ENCODE results near the gene TMEM236. TPM values are rescaled to one million over a fixed set of nuclear protein-coding genes. Genes with fewer than 3 reads are reported as not detected.
"Not testable (repeated sequence)": the region's sequence is repeated elsewhere in the genome, so short reads cannot be mapped to it uniquely, and the experiment has no call there.

The TMEM236 gene, protein sequence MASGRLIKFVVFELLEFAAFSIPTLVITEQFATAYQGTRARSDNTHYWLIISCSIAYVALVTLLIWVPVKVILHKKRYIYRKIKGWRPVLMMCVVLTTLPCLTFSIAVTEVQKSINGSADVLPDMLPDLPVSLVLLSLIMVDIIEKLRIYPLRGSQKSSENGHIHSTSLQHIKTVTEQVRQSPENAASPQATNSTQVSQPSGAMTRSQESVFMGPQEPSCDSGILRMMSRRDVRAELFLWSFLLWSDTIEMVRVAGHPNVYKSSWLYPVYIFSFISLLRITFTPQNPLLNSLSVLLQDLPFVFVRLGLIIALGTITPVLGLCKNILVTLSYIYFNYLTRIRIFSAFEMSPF
- total RNA-seq (2014; rRNA removed; shearing (Covaris generic)) = 0.03 and 0.15 TPM in 2 replicates

DNA sequence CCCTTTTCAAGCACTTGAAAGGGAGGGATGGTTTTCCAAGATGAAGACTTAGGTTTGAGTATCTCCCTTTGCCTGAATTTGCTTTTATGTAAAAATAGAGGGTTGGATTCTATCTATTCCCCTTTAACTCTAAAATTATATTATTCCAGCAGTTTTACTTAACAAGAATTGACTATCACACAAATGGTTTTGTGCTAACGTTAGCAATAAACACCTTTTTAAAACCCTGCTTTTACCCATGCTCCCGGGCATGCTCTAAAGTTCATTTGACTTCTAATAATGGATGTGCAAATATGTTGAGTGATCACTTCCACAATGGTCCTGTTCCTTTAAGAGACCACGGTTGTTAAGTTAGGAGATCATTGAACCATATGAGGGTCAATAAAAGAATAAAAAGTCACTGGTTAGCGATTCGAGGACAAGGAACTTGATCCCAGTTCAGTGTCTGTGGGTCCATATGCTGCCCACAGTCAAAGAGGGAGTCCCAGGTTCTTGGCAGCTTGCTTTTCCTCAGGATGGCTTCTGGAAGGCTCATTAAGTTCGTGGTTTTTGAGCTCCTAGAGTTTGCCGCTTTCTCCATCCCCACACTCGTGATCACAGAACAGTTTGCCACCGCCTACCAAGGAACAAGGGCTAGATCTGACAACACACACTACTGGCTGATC is at the start of gene TMEM236:
Gene TMEM236, plus strand, starts transcription at position 421 of the 665 bp plus-strand sequence. Its CDS starts 95 bp downstream, at position 516.
- Histone ChIP-seq H3K4me3 (ENCODE audit: insufficient read depth, low read depth, low read length) (no peak within 1 kb of the TSS), H3K27me3 (ENCODE audit: control insufficient read depth, insufficient read depth, low read length) (no peaks in the 10 kb centered on the region), H3K36me3 (replicated peaks; ENCODE audit: control insufficient read depth, insufficient read depth, low read length) (no peaks in the 10 kb centered on the region)
- no peak for DNase-seq

DNA sequence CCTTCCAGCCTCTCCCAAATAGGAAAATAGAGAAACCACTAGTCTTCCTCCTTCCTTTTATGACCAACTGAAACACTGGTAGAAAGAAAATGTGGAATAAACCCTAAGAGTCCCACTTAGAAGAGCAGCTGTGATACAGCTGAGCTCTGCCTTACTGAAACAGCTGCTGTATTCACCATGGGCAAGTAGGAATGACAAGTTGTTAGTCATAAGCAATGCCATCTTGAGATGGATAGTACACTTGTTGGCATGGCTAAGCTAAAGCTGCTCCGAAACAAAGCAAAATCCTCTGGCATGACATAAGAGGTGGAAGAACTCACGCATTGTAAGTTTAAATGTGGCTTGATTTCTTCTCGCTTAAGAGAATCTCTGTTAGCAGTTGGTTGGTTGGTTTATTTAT is 48.3 kb upstream of the TMEM236 start:
- no peaks in the 10 kb centered on the region for H3K27me3 ChIP-seq (ENCODE audit: control insufficient read depth, insufficient read depth, low read length)
- no peak overlapping the region for H3K4me3 ChIP-seq (ENCODE audit: insufficient read depth, low read depth, low read length)
- 0 out of 2 replicates have a peak, but pooled peaks cover 1% of the 10 kb centered on the region for H3K36me3 ChIP-seq (replicated peaks; ENCODE audit: control insufficient read depth, insufficient read depth, low read length)
- DNase-seq = no peak

- H3K36me3 ChIP-seq (replicated peaks; ENCODE audit: control insufficient read depth, insufficient read depth, low read length) = peaks cover 6% of the 10 kb centered on the region
- DNase-seq = no peak
- H3K27me3 ChIP-seq (ENCODE audit: control insufficient read depth, insufficient read depth, low read length) = no peaks in the 10 kb centered on the region
- H3K4me3 ChIP-seq (ENCODE audit: insufficient read depth, low read depth, low read length) = no peak overlapping the region
Measured at GRCh38 chr10:17708821-17709220, 43.2 kb upstream of the TMEM236 start.

- Histone ChIP-seq H3K27me3 (ENCODE audit: control insufficient read depth, insufficient read depth, low read length) (no peaks in the 10 kb centered on the region), H3K4me3 (ENCODE audit: insufficient read depth, low read depth, low read length) (no peak overlapping the region), H3K36me3 (replicated peaks; ENCODE audit: control insufficient read depth, insufficient read depth, low read length) (peaks cover 7% of the 10 kb centered on the region)
- DNase-seq = no peak
Measured at GRCh38 chr10:17709492-17709891, 42.5 kb upstream of the TMEM236 start.

DNA sequence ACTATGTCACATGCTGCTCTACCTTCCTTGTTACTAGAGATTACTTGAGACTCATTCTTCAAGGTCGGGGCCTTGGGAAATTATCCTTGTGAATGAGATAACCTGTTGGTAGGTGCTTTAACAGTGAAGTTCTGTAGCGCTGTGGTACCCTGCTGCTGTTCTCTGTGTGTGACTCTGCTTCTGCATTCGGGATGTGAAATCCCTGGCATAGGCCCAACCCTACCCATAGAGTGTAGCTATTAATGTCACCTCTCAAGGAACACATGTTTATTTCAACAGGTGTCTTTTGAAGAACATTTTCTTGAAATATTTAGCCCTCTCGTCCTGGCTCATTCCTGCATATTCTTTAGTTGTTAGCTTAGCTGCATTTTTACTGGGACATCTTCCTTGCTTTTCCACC is 41.8 kb upstream of the TMEM236 start:
- H3K36me3 ChIP-seq (replicated peaks; ENCODE audit: control insufficient read depth, insufficient read depth, low read length) = peaks cover 9% of the 10 kb centered on the region
- H3K4me3 ChIP-seq (ENCODE audit: insufficient read depth, low read depth, low read length) = no peak overlapping the region
- DNase-seq = no peak
- no peaks in the 10 kb centered on the region for H3K27me3 ChIP-seq (ENCODE audit: control insufficient read depth, insufficient read depth, low read length)

GRCh38 chr10:17712053-17712452 is 39.9 kb upstream of the TMEM236 start:
- Histone ChIP-seq H3K4me3 (ENCODE audit: insufficient read depth, low read depth, low read length) (no peak overlapping the region), H3K27me3 (ENCODE audit: control insufficient read depth, insufficient read depth, low read length) (no peaks in the 10 kb centered on the region), H3K36me3 (replicated peaks; ENCODE audit: control insufficient read depth, insufficient read depth, low read length) (peaks cover 8% of the 10 kb centered on the region)
- DNase-seq = no peak

DNA sequence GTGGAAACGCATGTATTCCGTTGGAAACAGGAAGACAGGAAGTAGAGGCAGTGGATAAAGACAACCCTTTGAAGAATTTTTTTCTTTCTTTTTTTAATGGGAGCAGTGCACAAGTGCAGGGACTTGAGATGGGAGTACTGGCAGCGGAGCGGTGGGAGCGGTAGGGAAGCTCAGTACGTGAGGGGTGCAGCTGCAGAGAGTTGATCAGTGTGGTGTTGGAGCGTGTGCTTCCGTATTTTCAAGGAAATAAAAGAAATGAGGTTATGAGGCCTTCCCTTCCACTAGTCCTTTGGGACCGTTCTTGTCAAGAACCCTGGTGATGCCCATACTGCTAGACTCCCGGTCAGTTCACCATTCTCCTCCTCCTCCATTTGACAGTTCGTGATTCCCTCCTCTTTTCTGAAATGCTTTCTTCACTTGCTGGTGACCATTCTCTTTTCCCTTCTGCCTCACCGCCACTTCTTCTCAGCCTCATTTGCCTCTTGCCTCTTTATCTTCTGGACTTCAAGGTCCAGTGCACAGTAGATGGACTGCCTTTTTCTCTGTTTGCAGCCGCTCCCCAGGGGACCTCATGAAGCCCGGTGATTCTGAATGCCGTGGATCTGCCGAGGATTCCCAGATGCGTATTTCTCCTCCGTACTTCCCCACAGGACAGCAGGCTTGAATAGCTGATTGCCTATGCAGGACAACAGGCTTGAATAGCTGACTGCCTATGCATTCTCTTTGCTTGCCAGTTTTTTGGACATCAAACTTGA is 39.1 kb upstream of the TMEM236 start:
- no peaks in the 10 kb centered on the region for H3K27me3 ChIP-seq (ENCODE audit: control insufficient read depth, insufficient read depth, low read length)
- H3K4me3 ChIP-seq (ENCODE audit: insufficient read depth, low read depth, low read length) = peak overlapping the region; percentile 18; the same call in 1 of the 2 replicates
- no peak for DNase-seq
- H3K36me3 ChIP-seq (replicated peaks; ENCODE audit: control insufficient read depth, insufficient read depth, low read length) = peaks cover 8% of the 10 kb centered on the region

DNA sequence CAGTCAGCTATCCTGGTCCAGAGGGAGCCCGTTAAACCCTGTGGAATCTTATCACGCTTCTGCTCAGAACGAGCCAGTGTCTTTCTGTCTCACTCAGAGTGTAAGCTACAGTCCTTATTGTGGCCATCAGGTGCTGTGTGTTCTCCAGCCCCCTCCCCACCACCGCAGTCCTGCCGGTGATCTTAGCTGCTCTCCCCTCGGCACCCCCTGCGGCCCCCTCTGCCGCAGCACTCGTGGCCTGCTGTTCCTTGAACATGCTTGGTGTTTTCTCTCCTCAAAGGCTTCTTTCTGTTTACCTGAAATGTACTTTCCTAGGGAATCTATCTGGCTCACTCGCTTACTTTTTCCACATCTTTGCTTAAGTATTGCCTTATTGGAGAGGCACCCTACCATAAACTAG is 38.2 kb upstream of the TMEM236 start:
- Histone ChIP-seq H3K27me3 (ENCODE audit: control insufficient read depth, insufficient read depth, low read length) (no peaks in the 10 kb centered on the region), H3K36me3 (replicated peaks; ENCODE audit: control insufficient read depth, insufficient read depth, low read length) (peaks cover 8% of the 10 kb centered on the region), H3K4me3 (ENCODE audit: insufficient read depth, low read depth, low read length) (no peak overlapping the region)
- no peak for DNase-seq

GRCh38 chr10:17716161-17716560 is 35.8 kb upstream of the TMEM236 start:
- Histone ChIP-seq H3K4me3 (ENCODE audit: insufficient read depth, low read depth, low read length) (no peak overlapping the region), H3K36me3 (replicated peaks; ENCODE audit: control insufficient read depth, insufficient read depth, low read length) (peaks cover 6% of the 10 kb centered on the region)

DNA sequence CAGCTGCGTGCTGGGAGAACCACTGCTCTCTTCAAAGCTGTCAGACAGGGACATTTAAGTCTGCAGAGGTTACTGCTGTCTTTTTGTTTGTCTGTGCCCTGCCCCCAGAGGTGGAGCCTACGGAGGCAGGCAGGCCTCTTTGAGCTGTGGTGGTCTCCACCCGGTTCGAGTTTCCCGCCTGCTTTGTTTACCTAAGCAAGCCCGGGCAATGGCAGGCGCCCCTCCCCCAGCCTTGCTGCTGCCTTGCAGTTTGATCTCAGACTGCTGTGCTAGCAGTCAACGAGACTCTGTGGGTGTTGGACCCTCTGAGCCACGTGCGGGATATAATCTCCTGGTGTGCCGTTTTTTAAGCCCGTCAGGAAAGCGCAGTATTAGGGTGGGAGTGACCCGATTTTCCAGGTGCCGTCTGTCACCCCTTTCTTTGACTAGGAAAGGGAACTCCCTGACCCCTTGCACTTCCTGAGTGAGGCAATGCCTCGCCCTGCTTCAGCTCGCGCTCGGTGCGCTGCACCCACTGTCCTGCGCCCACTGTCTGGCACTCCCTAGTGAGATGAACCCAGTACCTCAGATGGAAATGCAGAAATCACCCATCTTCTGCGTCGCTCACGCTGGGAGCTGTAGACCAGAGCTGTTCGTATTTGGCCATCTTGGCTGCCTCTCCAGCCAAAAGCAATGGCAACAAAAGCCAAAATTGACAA is 29.5 kb upstream of the TMEM236 start:
- H3K27me3 ChIP-seq (ENCODE audit: control insufficient read depth, insufficient read depth, low read length); H3K36me3 ChIP-seq (replicated peaks; ENCODE audit: control insufficient read depth, insufficient read depth, low read length); H3K4me3 ChIP-seq (ENCODE audit: insufficient read depth, low read depth, low read length); DNase-seq: not testable (repeated sequence)

More at GRCh38 chr10:17716161-17716560, 35.8 kb upstream of the TMEM236 start:
- DNase-seq = no peak
- no peaks in the 10 kb centered on the region for H3K27me3 ChIP-seq (ENCODE audit: control insufficient read depth, insufficient read depth, low read length)

DNA sequence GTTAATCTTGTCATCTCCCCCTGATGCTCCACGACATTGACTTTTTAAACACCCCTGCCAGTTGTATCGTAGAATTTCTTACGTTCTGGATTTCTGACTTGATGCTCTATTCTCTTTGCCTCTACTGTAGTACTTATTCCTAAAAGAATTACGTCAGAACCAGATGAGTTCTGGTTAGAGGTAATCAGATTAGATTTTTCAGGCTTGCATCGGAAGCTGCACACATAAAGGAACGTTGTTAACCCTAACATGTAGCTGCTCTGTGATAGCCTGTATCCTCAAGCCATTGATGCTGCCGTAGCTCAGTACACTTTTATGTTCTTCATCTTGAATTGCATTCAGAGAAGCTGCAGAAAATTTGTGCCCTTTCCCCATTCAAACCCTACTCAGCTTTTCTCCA is 26.3 kb upstream of the TMEM236 start:
- no peaks in the 10 kb centered on the region; the same call in 1 of the 2 replicates for H3K36me3 ChIP-seq (replicated peaks; ENCODE audit: control insufficient read depth, insufficient read depth, low read length)
- H3K27me3 ChIP-seq (ENCODE audit: control insufficient read depth, insufficient read depth, low read length) = no peaks in the 10 kb centered on the region
- DNase-seq = no peak
- H3K4me3 ChIP-seq (ENCODE audit: insufficient read depth, low read depth, low read length) = no peak overlapping the region

DNA sequence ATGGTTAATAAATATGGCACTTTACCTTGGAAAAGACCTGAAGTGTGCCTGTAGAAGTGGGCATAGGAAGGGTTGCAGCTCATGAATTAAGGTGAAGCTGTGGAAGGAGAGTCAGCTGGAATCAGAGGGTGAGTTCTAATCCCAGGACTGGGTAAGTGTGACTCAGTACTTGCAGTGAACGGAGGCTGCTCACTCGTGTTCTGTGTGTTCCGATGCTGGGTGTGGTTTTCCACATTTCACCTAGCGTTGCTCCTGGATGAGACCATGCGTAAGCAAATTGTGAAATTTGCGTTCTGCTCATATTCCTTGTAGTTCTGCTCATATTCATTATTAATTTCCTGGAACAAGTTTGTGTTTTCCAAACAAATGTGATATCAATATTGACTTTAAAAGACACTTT is 22.4 kb upstream of the TMEM236 start:
- Histone ChIP-seq H3K36me3 (replicated peaks; ENCODE audit: control insufficient read depth, insufficient read depth, low read length) (no peaks in the 10 kb centered on the region), H3K27me3 (ENCODE audit: control insufficient read depth, insufficient read depth, low read length) (no peaks in the 10 kb centered on the region), H3K4me3 (ENCODE audit: insufficient read depth, low read depth, low read length) (no peak overlapping the region)
- DNase-seq = no peak

- no peak for DNase-seq
- no peak overlapping the region for H3K4me3 ChIP-seq (ENCODE audit: insufficient read depth, low read depth, low read length)
- H3K27me3 ChIP-seq (ENCODE audit: control insufficient read depth, insufficient read depth, low read length) = no peaks in the 10 kb centered on the region
- H3K36me3 ChIP-seq (replicated peaks; ENCODE audit: control insufficient read depth, insufficient read depth, low read length) = no peaks in the 10 kb centered on the region
Measured at GRCh38 chr10:17730667-17731066, 21.3 kb upstream of the TMEM236 start.

DNA sequence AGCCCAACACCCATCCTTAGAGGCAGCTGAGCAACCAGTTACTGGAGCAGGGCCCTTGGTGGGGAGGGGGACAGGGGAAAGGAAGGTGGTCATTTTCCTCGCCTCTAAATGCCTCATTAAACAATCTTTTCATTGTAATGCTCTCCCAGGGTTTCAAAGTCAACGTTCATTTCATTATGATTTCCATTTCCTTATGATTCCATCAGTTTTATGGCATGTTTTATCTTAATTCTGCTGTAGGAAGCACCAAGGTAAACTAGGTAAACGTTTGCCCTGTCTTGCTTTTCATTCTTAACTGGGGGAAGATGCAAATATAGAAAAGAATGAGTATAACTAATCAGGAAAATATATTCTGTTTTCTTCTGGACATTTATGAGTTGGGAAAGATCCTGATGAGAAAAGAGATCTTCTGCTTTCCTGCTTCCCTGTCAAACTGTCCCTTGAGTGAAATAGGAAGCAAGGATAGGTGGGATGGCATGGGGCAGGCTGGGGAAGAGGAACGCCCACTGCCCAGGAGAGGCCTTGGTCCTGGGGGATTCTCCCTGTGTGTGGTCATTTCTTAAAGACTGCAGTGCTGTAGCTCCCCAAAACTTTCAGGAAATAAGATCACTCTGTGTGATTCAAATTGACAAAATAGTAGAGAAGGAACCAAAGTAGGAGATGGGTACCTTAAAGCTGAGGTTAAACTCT is 20.5 kb upstream of the TMEM236 start:
- H3K4me3 ChIP-seq (ENCODE audit: insufficient read depth, low read depth, low read length) = no peak overlapping the region
- DNase-seq = no peak
- H3K27me3 ChIP-seq (ENCODE audit: control insufficient read depth, insufficient read depth, low read length) = no peaks in the 10 kb centered on the region
- no peaks in the 10 kb centered on the region for H3K36me3 ChIP-seq (replicated peaks; ENCODE audit: control insufficient read depth, insufficient read depth, low read length)

Data from H7 (cell line).